IMR-90 (cell line): ENCODE data around the gene SPPL3. TPM values are rescaled to one million over a fixed set of nuclear protein-coding genes. Genes with fewer than 3 reads are reported as not detected.

Experiments used
- ATAC-seq: fragments of 200-7000 bp; cut with Tn5 transposase; 2 replicates; pipeline ENCODE4 v1.9.1; 2020; ENCODE audit warnings: low read depth, mild to moderate bottlenecking, moderate library complexity
- BruUV-seq: library from RNA; stranded (reverse); fragments of 400-500 nt; replicated peaks from 2 replicates; lab custom pipeline; 2021; lab: Mats Ljungman, UMichigan
- CTCF ChIA-PET: fragments of 300-600 bp; formaldehyde crosslinking; extraction: SDS; loops from one replicate; lab custom pipeline; 2021; ENCODE audit warnings: antibody characterized with exemption; lab: Yijun Ruan, JAX
- POLR2A ChIA-PET: fragments of 300-600 bp; sonication (Branson Sonifier 250); formaldehyde crosslinking; loops from one replicate; lab custom pipeline; 2022; ENCODE audit warnings: antibody characterized with exemption; ENCODE audit not compliant: unreplicated experiment; lab: Charles Lee
- DNase-seq: peaks from one replicate; pipeline ENCODE4 v3.0.0; 2013
- H2AFZ ChIP-seq: replicated peaks from 2 replicates; pipeline ENCODE3; 2013; ENCODE audit warnings: low read length, mild to moderate bottlenecking; ENCODE audit not compliant: poor library complexity
- H2AK5ac ChIP-seq: 2 replicates; pipeline ENCODE4 v1.6.1; 2013; ENCODE audit warnings: low read depth, low read length, inconsistent platforms
- H2AK9ac ChIP-seq: replicated peaks from 2 replicates; pipeline ENCODE3; 2013; ENCODE audit warnings: mild to moderate bottlenecking, low read depth, low read length, moderate library complexity; ENCODE audit not compliant: poor library complexity
- H2BK120ac ChIP-seq: 2 replicates; pipeline ENCODE4 v1.6.1; 2013; ENCODE audit warnings: low read depth, low read length, inconsistent platforms
- H2BK15ac ChIP-seq: 3 replicates; pipeline ENCODE4 v1.6.1; 2013; ENCODE audit warnings: low read depth, low read length, inconsistent platforms
- H2BK20ac ChIP-seq: 2 replicates; pipeline ENCODE4 v1.6.1; 2013; ENCODE audit warnings: low read depth, mild to moderate bottlenecking, inconsistent platforms, low read length, moderate library complexity
- H2BK5ac ChIP-seq: 2 replicates; pipeline ENCODE4 v1.6.1; 2013; ENCODE audit warnings: mild to moderate bottlenecking, low read depth, low read length, inconsistent platforms; ENCODE audit not compliant: poor library complexity, severe bottlenecking
- H3K14ac ChIP-seq: replicated peaks from 2 replicates; pipeline ENCODE4 v1.6.1; 2013; ENCODE audit warnings: low read depth, low read length, inconsistent platforms
- H3K18ac ChIP-seq: 2 replicates; pipeline ENCODE4 v1.6.1; 2013; ENCODE audit warnings: low read depth, low read length, control low read depth
- H3K23ac ChIP-seq: 2 replicates; pipeline ENCODE4 v1.6.1; 2013; ENCODE audit warnings: low read depth, low read length, inconsistent platforms
- H3K27ac ChIP-seq: 2 replicates; pipeline ENCODE4 v1.5.1; 2013; ENCODE audit warnings: mild to moderate bottlenecking, control low read depth, low read length; ENCODE audit not compliant: insufficient read depth
- H3K27me3 ChIP-seq: 2 replicates; pipeline ENCODE4 v1.6.1; 2013; ENCODE audit warnings: low read length; ENCODE audit not compliant: control insufficient read depth, insufficient read depth
- H3K36me3 ChIP-seq: 2 replicates; pipeline ENCODE4 v1.6.1; 2013; ENCODE audit warnings: low read length, mixed read lengths; ENCODE audit not compliant: control insufficient read depth, insufficient read depth
- H3K4ac ChIP-seq: 2 replicates; pipeline ENCODE4 v1.6.1; 2013; ENCODE audit warnings: low read depth, low read length, inconsistent platforms
- H3K4me1 ChIP-seq: 2 replicates; pipeline ENCODE4 v1.6.1; 2013; ENCODE audit warnings: low read length, mixed read lengths; ENCODE audit not compliant: control insufficient read depth, insufficient read depth
- H3K4me2 ChIP-seq: 2 replicates; pipeline ENCODE4 v1.6.1; 2013; ENCODE audit warnings: low read depth, mild to moderate bottlenecking, control low read depth, low read length, moderate library complexity
- H3K4me3 ChIP-seq: 2 replicates; pipeline ENCODE4 v1.5.1; 2013; ENCODE audit warnings: low read depth, mild to moderate bottlenecking, control low read depth, low read length, moderate library complexity; ENCODE audit not compliant: insufficient read depth
- H3K56ac ChIP-seq: 2 replicates; pipeline ENCODE4 v1.6.1; 2013; ENCODE audit warnings: low read length, inconsistent platforms; ENCODE audit not compliant: insufficient read depth; ENCODE audit errors: extremely low read depth
- H3K79me1 ChIP-seq, 2 experiments: 2 replicates each; pipeline ENCODE4 v1.6.1; 2013; ENCODE audit warnings: low read length in 2 of 2, inconsistent platforms in 1 of 2, low read depth in 1 of 2
- H3K9ac ChIP-seq: 2 replicates; pipeline ENCODE4 v1.6.1; 2013; ENCODE audit warnings: low read depth, low read length, control low read depth
- H3K9me1 ChIP-seq: 2 replicates; pipeline ENCODE4 v1.6.1; 2013; ENCODE audit warnings: low read length, inconsistent platforms; ENCODE audit not compliant: insufficient read depth
- H3K9me3 ChIP-seq: 2 replicates; pipeline ENCODE4 v1.6.1; 2013; ENCODE audit warnings: low read length; ENCODE audit not compliant: control insufficient read depth, insufficient read depth
- H4K20me1 ChIP-seq: 2 replicates; pipeline ENCODE4 v1.6.1; 2013; ENCODE audit warnings: low read length, inconsistent platforms; ENCODE audit not compliant: insufficient read depth
- H4K5ac ChIP-seq: 2 replicates; pipeline ENCODE4 v1.6.1; 2013; ENCODE audit warnings: mild to moderate bottlenecking, low read depth, low read length, control low read depth
- H4K8ac ChIP-seq, 2 experiments: 2 replicates each; pipeline ENCODE4 v1.6.1; 2013; ENCODE audit warnings: low read depth in 2 of 2, low read length in 2 of 2, control low read depth in 1 of 2, inconsistent platforms in 1 of 2
- H4K91ac ChIP-seq: 2 replicates; pipeline ENCODE4 v1.6.1; 2013; ENCODE audit warnings: low read depth, low read length, inconsistent platforms; ENCODE audit not compliant: insufficient read depth
- BHLHE40 ChIP-seq: fragments of 150-350 bp; IDR thresholded peaks from 2 replicates; pipeline ENCODE4 v1.6.1; 2016; ENCODE audit warnings: mild to moderate bottlenecking, low read depth, low read length
- CEBPB ChIP-seq: IDR thresholded peaks from 2 replicates; pipeline ENCODE4 v1.6.1; 2012; ENCODE audit warnings: low read depth, low read length, improper control_type of control experiment
- CHD1 ChIP-seq: IDR thresholded peaks from 2 replicates; pipeline ENCODE4 v1.6.1; 2012; ENCODE audit warnings: low read depth, low read length, improper control_type of control experiment
- FOS ChIP-seq: fragments of 150-350 bp; IDR thresholded peaks from 2 replicates; pipeline ENCODE4 v1.6.1; 2016; ENCODE audit warnings: low read depth, low read length
- MAFK ChIP-seq: IDR thresholded peaks from 2 replicates; pipeline ENCODE4 v1.6.1; 2012; ENCODE audit warnings: low read depth, low read length, improper control_type of control experiment
- MAZ ChIP-seq: IDR thresholded peaks from 2 replicates; pipeline ENCODE4 v1.6.1; 2012; ENCODE audit warnings: low read depth, mild to moderate bottlenecking, low read length, improper control_type of control experiment, moderate library complexity, borderline replicate concordance
- MXI1 ChIP-seq: IDR thresholded peaks from 2 replicates; pipeline ENCODE4 v1.6.1; 2012; ENCODE audit warnings: low read depth, mild to moderate bottlenecking, low read length, moderate library complexity, borderline replicate concordance
- NFE2L2 ChIP-seq: fragments of 150-350 bp; IDR thresholded peaks from 2 replicates; pipeline ENCODE4 v1.6.1; 2016; ENCODE audit warnings: low read depth, mild to moderate bottlenecking, low read length
- POLR2A ChIP-seq: IDR thresholded peaks from 2 replicates; pipeline ENCODE4 v1.6.1; 2012; ENCODE audit warnings: mild to moderate bottlenecking, low read depth, low read length
- RAD21 ChIP-seq: IDR thresholded peaks from 2 replicates; pipeline ENCODE4 v1.6.1; 2012; ENCODE audit warnings: low read length, improper control_type of control experiment
- RCOR1 ChIP-seq: IDR thresholded peaks from 2 replicates; pipeline ENCODE4 v1.6.1; 2012; ENCODE audit warnings: mild to moderate bottlenecking, low read length, improper control_type of control experiment; ENCODE audit not compliant: insufficient replicate concordance
- RFX5 ChIP-seq: IDR thresholded peaks from 2 replicates; pipeline ENCODE4 v1.8.0; 2012; ENCODE audit warnings: low read depth, mild to moderate bottlenecking, low read length, moderate library complexity
- SMC3 ChIP-seq: fragments of 150-350 bp; IDR thresholded peaks from 2 replicates; pipeline ENCODE4 v1.6.1; 2016; ENCODE audit warnings: low read depth, mild to moderate bottlenecking, antibody characterized with exemption, low read length, moderate library complexity
- WGBS, 2 experiments: methylation state at CpG; one replicate each; pipeline versions ENCODE4 v1.1.5 to v1.1.7; 2013; ENCODE audit warnings: missing lambda C conversion rate in 2 of 2; ENCODE audit not compliant: insufficient read length in 1 of 2; ENCODE audit errors: extremely low coverage in 2 of 2; 5-methylcytosine and 5-hydroxymethylcytosine counted together
- dilution Hi-C: fragments of 300-500 bp; cut with HindIII; formaldehyde crosslinking; loops from one replicate; pipeline ENCODE4 v1.14.3; 2018; ENCODE audit warnings: low sequenced_read_pairs; ENCODE audit not compliant: unreplicated experiment
- in situ Hi-C: fragments of 300-500 bp; cut with MboI; formaldehyde crosslinking; loops from 3 replicates; pipeline ENCODE4 v1.14.3; 2019; ENCODE audit warnings: low sequenced_read_pairs, inconsistent platforms, mixed read lengths
- intact Hi-C: fragments of 100-400 bp; cut with micrococcal nuclease; formaldehyde crosslinking; loops from 2 replicates; pipeline ENCODE4 v1.10.0; 2022
- polyA plus RNA-seq, 3 experiments: library from polyadenylated mRNA; depleted of rRNA; stranded (reverse); fragments of >200 nt; gene quantifications; 2 replicates each; pipeline ENCODE4 v1.2.3, GENCODE V29; 2012; ENCODE audit warnings: low replicate concordance in 1 of 3
- total RNA-seq: library from RNA; depleted of rRNA; stranded (reverse); fragments of >200 nt; gene quantifications from 2 replicates; pipeline ENCODE4 v1.2.3, GENCODE V29; 2012
- TF ChIP-seq, protein P1 (sequence below): conservative IDR thresholded peaks from 2 replicates; pipeline ENCODE4 v1.5.1; 2012; ENCODE audit warnings: mild to moderate bottlenecking, low read depth, low read length, improper control_type of control experiment
- TF ChIP-seq, protein P2 (sequence below): fragments of 150-350 bp; IDR thresholded peaks from 2 replicates; pipeline ENCODE4 v1.6.1; 2017; ENCODE audit warnings: mild to moderate bottlenecking, antibody characterized with exemption, low read length, low read depth
- TF ChIP-seq, protein P3 (sequence below): fragments of 150-350 bp; IDR thresholded peaks from 2 replicates; pipeline ENCODE4 v1.6.1; 2016; ENCODE audit warnings: low read depth, mild to moderate bottlenecking, low read length, moderate library complexity, borderline replicate concordance

SPPL3 gene
- total and polyA plus RNA-seq, 2 of the 4 experiments (the other 2 are of a cell fraction), result 1.6 to 18.0 TPM

DNA sequence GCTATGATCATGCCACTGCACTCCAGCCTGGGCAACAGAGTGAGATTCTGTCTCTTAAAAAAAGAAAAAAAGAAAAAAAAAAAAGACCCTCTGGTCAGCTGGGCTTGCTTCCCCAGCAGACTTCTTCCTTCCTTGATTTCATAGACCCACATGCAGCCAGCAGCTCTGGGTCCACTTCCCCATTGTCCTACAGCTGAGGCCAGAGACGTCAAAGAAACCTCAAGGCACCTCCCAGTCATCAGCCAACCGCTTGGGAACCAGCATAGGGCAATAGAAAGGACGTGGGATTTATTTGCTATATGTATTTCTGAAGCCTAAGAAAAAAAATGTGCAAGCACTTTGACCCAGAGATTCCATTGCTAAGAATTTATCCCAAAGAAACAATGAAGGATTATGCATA lies 35.4 kb upstream of the SPPL3 start:
- TF ChIP-seq MAFK (no peak), SMC3 (no peak), FOS (no peak), MXI1 (no peak), RFX5 (no peak), BHLHE40 (no peak), RCOR1 (no peak), RAD21 (no peak), MAZ (no peak), NFE2L2 (no peak), POLR2A (no peak), CEBPB (no peak), CHD1 (no peak)
- TF ChIP-seq, protein P1, sequence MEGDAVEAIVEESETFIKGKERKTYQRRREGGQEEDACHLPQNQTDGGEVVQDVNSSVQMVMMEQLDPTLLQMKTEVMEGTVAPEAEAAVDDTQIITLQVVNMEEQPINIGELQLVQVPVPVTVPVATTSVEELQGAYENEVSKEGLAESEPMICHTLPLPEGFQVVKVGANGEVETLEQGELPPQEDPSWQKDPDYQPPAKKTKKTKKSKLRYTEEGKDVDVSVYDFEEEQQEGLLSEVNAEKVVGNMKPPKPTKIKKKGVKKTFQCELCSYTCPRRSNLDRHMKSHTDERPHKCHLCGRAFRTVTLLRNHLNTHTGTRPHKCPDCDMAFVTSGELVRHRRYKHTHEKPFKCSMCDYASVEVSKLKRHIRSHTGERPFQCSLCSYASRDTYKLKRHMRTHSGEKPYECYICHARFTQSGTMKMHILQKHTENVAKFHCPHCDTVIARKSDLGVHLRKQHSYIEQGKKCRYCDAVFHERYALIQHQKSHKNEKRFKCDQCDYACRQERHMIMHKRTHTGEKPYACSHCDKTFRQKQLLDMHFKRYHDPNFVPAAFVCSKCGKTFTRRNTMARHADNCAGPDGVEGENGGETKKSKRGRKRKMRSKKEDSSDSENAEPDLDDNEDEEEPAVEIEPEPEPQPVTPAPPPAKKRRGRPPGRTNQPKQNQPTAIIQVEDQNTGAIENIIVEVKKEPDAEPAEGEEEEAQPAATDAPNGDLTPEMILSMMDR, result no peak
- TF ChIP-seq, protein P2, sequence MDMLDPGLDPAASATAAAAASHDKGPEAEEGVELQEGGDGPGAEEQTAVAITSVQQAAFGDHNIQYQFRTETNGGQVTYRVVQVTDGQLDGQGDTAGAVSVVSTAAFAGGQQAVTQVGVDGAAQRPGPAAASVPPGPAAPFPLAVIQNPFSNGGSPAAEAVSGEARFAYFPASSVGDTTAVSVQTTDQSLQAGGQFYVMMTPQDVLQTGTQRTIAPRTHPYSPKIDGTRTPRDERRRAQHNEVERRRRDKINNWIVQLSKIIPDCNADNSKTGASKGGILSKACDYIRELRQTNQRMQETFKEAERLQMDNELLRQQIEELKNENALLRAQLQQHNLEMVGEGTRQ, result no peak
- TF ChIP-seq, protein P3, sequence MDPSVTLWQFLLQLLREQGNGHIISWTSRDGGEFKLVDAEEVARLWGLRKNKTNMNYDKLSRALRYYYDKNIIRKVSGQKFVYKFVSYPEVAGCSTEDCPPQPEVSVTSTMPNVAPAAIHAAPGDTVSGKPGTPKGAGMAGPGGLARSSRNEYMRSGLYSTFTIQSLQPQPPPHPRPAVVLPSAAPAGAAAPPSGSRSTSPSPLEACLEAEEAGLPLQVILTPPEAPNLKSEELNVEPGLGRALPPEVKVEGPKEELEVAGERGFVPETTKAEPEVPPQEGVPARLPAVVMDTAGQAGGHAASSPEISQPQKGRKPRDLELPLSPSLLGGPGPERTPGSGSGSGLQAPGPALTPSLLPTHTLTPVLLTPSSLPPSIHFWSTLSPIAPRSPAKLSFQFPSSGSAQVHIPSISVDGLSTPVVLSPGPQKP, result no peak
- intact Hi-C loops (no loop called here), dilution Hi-C loops (no loop called here), in situ Hi-C loops (no loop called here)
- Histone ChIP-seq H2BK15ac (no peak overlapping the region), H2BK120ac (no peak overlapping the region), H2BK20ac (no peak overlapping the region), H3K4me2 (no peak overlapping the region), H2AK9ac (no peak overlapping the region), H3K79me1 (no peaks in the 10 kb centered on the region), H4K8ac (no peak overlapping the region), H3K18ac (no peak overlapping the region), H4K5ac (no peak overlapping the region), H3K9me3 (no peaks in the 10 kb centered on the region), H2AK5ac (no peak overlapping the region), H3K27me3 (peaks cover 3% of the 10 kb centered on the region; the same call in 1 of the 2 replicates), H4K91ac (no peak overlapping the region), H3K9me1 (no peaks in the 10 kb centered on the region; the same call in 1 of the 2 replicates), H3K56ac (no peak overlapping the region), H3K27ac (no peak overlapping the region), H3K14ac (no peak overlapping the region), H3K36me3 (no peaks in the 10 kb centered on the region), H3K4me1 (no peaks in the 10 kb centered on the region), H3K9ac (no peak overlapping the region), H3K4ac (no peak overlapping the region), H3K4me3 (no peak overlapping the region), H3K23ac (no peak overlapping the region), H2AFZ (no peak overlapping the region), H4K20me1 (no peaks in the 10 kb centered on the region), H2BK5ac (no peak overlapping the region)
- no peak for DNase-seq
- POLR2A ChIA-PET, result interaction anchor here (0.6 kb wide), 1 partner anchor 33 kb away, joined by 3 read pairs; no protein-coding TSS in a partner anchor
- no peak for ATAC-seq
- WGBS, 2 experiments, result no CpG with 5 or more reads among the region's 3 CpGs
- CTCF ChIA-PET, result interaction anchor here (0.6 kb wide), 1 partner anchor 637 kb away, joined by 4 read pairs; the partner anchor contains the start of gene SIRT4
- BruUV-seq, result no TSS peak
